H9 (cell line): ENCODE results near the gene WDR27. TPM values are rescaled to one million over a fixed set of nuclear protein-coding genes. Genes with fewer than 3 reads are reported as not detected.

Experiments
- DNase-seq: peaks from one replicate; pipeline ENCODE4 v3.0.0-alpha.2; 2017
- H2AFZ ChIP-seq: one replicate; pipeline ENCODE4 v1.6.1; 2013; ENCODE audit warnings: mild to moderate bottlenecking, low read length, control low read depth, moderate library complexity
- H2AK5ac ChIP-seq: 2 replicates; pipeline ENCODE4 v1.6.1; 2013; ENCODE audit warnings: low read length, control low read depth, mixed read lengths; ENCODE audit not compliant: insufficient read length
- H2BK120ac ChIP-seq: one replicate; pipeline ENCODE4 v1.6.1; 2013; ENCODE audit warnings: low read depth, mild to moderate bottlenecking, low read length, control low read depth, inconsistent platforms; ENCODE audit not compliant: poor library complexity, severe bottlenecking
- H2BK12ac ChIP-seq: 2 replicates; pipeline ENCODE4 v1.6.1; 2013; ENCODE audit warnings: low read length, control low read depth, mixed read lengths, low read depth; ENCODE audit not compliant: insufficient read length
- H2BK15ac ChIP-seq: 2 replicates; pipeline ENCODE4 v1.6.1; 2013; ENCODE audit warnings: low read depth, low read length, control low read depth
- H2BK20ac ChIP-seq: one replicate; pipeline ENCODE4 v1.6.1; 2013; ENCODE audit warnings: low read depth, mild to moderate bottlenecking, low read length, control low read depth, inconsistent platforms; ENCODE audit not compliant: poor library complexity, severe bottlenecking
- H2BK5ac ChIP-seq: 2 replicates; pipeline ENCODE4 v1.6.1; 2013; ENCODE audit warnings: low read length, control low read depth, mixed read lengths; ENCODE audit not compliant: insufficient read length
- H3K14ac ChIP-seq: 2 replicates; pipeline ENCODE4 v1.6.1; 2013; ENCODE audit warnings: low read length, control low read depth; ENCODE audit not compliant: insufficient read depth
- H3K18ac ChIP-seq: 2 replicates; pipeline ENCODE4 v1.6.1; 2013; ENCODE audit warnings: low read depth, mild to moderate bottlenecking, mixed read lengths, low read length, control low read depth; ENCODE audit not compliant: insufficient read length
- H3K23ac ChIP-seq: 2 replicates; pipeline ENCODE4 v1.6.1; 2013; ENCODE audit warnings: low read length, control low read depth, mixed read lengths, low read depth; ENCODE audit not compliant: insufficient read length
- H3K23me2 ChIP-seq: 2 replicates; pipeline ENCODE4 v1.6.1; 2013; ENCODE audit warnings: low read depth, mild to moderate bottlenecking, mixed read lengths, low read length, control low read depth; ENCODE audit not compliant: insufficient read length, poor library complexity, severe bottlenecking
- H3K27ac ChIP-seq: 2 replicates; pipeline ENCODE4 v1.5.1; 2013; ENCODE audit warnings: low read length, control low read depth, mixed read lengths, low read depth; ENCODE audit not compliant: insufficient read length
- H3K27me3 ChIP-seq: 2 replicates; pipeline ENCODE4 v1.6.1; 2013; ENCODE audit warnings: low read length, control low read depth, inconsistent platforms; ENCODE audit not compliant: insufficient read depth
- H3K4ac ChIP-seq: 2 replicates; pipeline ENCODE4 v1.6.1; 2013; ENCODE audit warnings: low read depth, mild to moderate bottlenecking, control low read depth, inconsistent platforms, low read length, moderate library complexity
- H3K4me1 ChIP-seq: 2 replicates; pipeline ENCODE4 v1.6.1; 2013; ENCODE audit warnings: low read length, control low read depth, inconsistent platforms; ENCODE audit not compliant: insufficient read depth
- H3K4me2 ChIP-seq: 2 replicates; pipeline ENCODE4 v1.6.1; 2013; ENCODE audit warnings: low read length, control low read depth, mixed read lengths; ENCODE audit not compliant: insufficient read length, insufficient read depth
- H3K56ac ChIP-seq: 2 replicates; pipeline ENCODE4 v1.6.1; 2013; ENCODE audit warnings: low read depth, mild to moderate bottlenecking, mixed read lengths, low read length, control low read depth; ENCODE audit not compliant: insufficient read length
- H3K79me1 ChIP-seq: 2 replicates; pipeline ENCODE4 v1.6.1; 2013; ENCODE audit warnings: low read depth, mild to moderate bottlenecking, moderate library complexity, low read length, control low read depth, inconsistent platforms; ENCODE audit not compliant: insufficient read depth, poor library complexity, severe bottlenecking
- H3K79me2 ChIP-seq: 2 replicates; pipeline ENCODE4 v1.6.1; 2013; ENCODE audit warnings: low read length, control low read depth, inconsistent platforms; ENCODE audit not compliant: insufficient read depth
- H3K9ac ChIP-seq: 2 replicates; pipeline ENCODE4 v1.6.1; 2013; ENCODE audit warnings: low read length, control low read depth, mixed read lengths; ENCODE audit not compliant: insufficient read length; ENCODE audit errors: extremely low read depth
- H3K9me3 ChIP-seq: one replicate; pipeline ENCODE4 v1.6.1; 2013; ENCODE audit warnings: low read depth, low read length, inconsistent platforms; ENCODE audit not compliant: control insufficient read depth
- H3T11ph ChIP-seq: one replicate; pipeline ENCODE4 v1.6.1; 2013; ENCODE audit warnings: mild to moderate bottlenecking, low read length, control low read depth, inconsistent platforms
- H4K20me1 ChIP-seq: one replicate; pipeline ENCODE4 v1.6.1; 2013; ENCODE audit not compliant: control insufficient read depth, insufficient read length, insufficient read depth
- H4K5ac ChIP-seq: 2 replicates; pipeline ENCODE4 v1.6.1; 2013; ENCODE audit warnings: low read depth, mild to moderate bottlenecking, mixed read lengths, low read length, control low read depth; ENCODE audit not compliant: insufficient read length
- H4K8ac ChIP-seq: replicated peaks from 2 replicates; pipeline ENCODE4 v1.6.1; 2013; ENCODE audit warnings: low read length, control low read depth, mixed read lengths, low read depth; ENCODE audit not compliant: insufficient read length
- H4K91ac ChIP-seq: 2 replicates; pipeline ENCODE4 v1.6.1; 2013; ENCODE audit warnings: low read depth, mild to moderate bottlenecking, moderate library complexity, mixed read lengths, low read length, control low read depth; ENCODE audit not compliant: insufficient read length
- H3K27ac Mint-ChIP-seq, 3 experiments: 2 replicates in 2 of 3; 3 replicates in 1 of 3; pipeline ENCODE4 v1.8.0; 2020 to 2021; ENCODE audit warnings: mixed read lengths in 3 of 3, mild to moderate bottlenecking in 1 of 3, moderate library complexity in 1 of 3
- H3K27me3 Mint-ChIP-seq: 2 replicates; pipeline ENCODE4 v1.8.0; 2021; ENCODE audit warnings: low read depth, mild to moderate bottlenecking, moderate library complexity, mixed read lengths
- H3K36me3 Mint-ChIP-seq, 3 experiments: 2 replicates in 2 of 3; 3 replicates in 1 of 3; pipeline ENCODE4 v1.8.0; 2020 to 2021; ENCODE audit warnings: low read depth in 3 of 3, mixed read lengths in 3 of 3; ENCODE audit not compliant: insufficient read depth in 1 of 3
- H3K4me1 Mint-ChIP-seq, 2 experiments: 2 replicates each; pipeline ENCODE4 v1.8.0; 2020; ENCODE audit warnings: mixed read lengths in 2 of 2
- H3K4me3 Mint-ChIP-seq, 2 experiments: 2 replicates in 1 of 2; 3 replicates in 1 of 2; pipeline ENCODE4 v1.8.0; 2020 to 2021; ENCODE audit warnings: mild to moderate bottlenecking in 2 of 2, mixed read lengths in 2 of 2, moderate library complexity in 1 of 2
- H3K9me3 Mint-ChIP-seq, 2 experiments: 2 replicates in 1 of 2; 3 replicates in 1 of 2; pipeline ENCODE4 v1.8.0; 2020; ENCODE audit warnings: mild to moderate bottlenecking in 2 of 2, mixed read lengths in 2 of 2, moderate library complexity in 1 of 2
- WGBS: extraction: QIAGEN DNeasy Blood & Tissue Kit; methylation state at CpG from one replicate; pipeline ENCODE4 v1.1.7; 2013; ENCODE audit warnings: missing lambda C conversion rate, low lambda C conversion rate, mixed read lengths; ENCODE audit not compliant: insufficient read length; ENCODE audit errors: extremely low coverage; 5-methylcytosine and 5-hydroxymethylcytosine counted together
- total RNA-seq: library from RNA; stranded (reverse); gene quantifications from 2 replicates; pipeline ENCODE4 v1.2.1, GENCODE V29; 2021
- TF ChIP-seq, protein P1 (sequence below): fragments of 200-600 bp; sonication (generic); conservative IDR thresholded peaks from 3 replicates; pipeline ENCODE4 v1.8.0; 2021; ENCODE audit warnings: antibody characterized with exemption, mild to moderate bottlenecking

Gene WDR27
- total RNA-seq, 1 experiment from 2014 or later: 48.7 TPM

DNA sequence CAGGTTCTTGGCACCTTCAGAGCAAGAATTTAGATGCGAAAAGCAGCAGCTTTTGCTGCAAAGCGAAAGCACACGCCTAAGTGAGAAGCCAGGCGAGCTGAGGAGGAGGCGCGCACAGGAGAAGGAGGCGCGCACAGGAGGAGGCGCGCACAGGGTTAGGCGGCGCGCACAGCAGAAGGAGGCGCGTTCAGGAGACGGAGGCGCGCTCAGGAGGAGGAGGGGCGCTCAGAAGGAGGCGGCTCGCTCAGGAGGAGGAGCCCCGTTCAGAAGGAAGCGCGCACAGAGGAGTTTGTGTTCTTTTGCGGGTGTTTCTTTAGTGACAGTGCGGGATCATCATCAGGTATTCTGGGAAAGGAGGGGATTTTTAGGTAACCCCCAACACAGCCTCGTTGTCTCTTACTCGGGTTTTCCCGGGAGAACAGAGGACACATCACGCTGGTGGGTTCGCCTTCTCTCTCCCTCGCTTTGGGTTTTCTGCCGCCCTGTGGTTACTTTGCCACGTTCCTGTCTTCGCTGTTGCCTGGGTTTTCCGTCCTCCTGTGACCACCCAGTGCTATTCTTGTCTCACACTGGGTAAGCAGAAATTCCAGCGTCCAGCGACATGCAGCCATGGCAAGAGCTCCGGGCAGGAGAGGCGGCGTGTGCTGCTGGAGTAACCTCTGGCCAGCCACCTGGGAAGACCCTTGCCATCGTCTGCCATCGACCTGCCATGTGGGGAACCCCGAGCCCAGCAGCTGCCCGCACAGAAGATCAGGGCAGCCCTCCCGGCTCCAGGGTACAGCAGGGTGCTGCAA is 47.0 kb downstream of the WDR27 start:
- Histone ChIP-seq H3K9me3 (peaks cover 9% of the 10 kb centered on the region), H3K27ac (no peak overlapping the region), H3T11ph (no peak overlapping the region), H3K9ac (no peak overlapping the region), H4K20me1 (no peaks in the 10 kb centered on the region), H3K27me3 (no peaks in the 10 kb centered on the region), H3K23ac (no peak overlapping the region), H3K4me1 (no peaks in the 10 kb centered on the region), H2BK12ac (no peak overlapping the region), H3K79me2 (no peaks in the 10 kb centered on the region), H3K18ac (no peak overlapping the region), H2BK120ac (no peak overlapping the region), H3K4me2 (peak overlapping the region; percentile 14), H4K91ac (no peak overlapping the region), H3K79me1 (no peaks in the 10 kb centered on the region), H2AK5ac (no peak overlapping the region), H4K8ac (no peak overlapping the region), H2BK5ac (no peak overlapping the region), H3K23me2 (peaks cover 1% of the 10 kb centered on the region), H4K5ac (no peak overlapping the region), H2BK20ac (no peak overlapping the region), H2AFZ (no peak overlapping the region), H3K4ac (no peak overlapping the region), H2BK15ac (no peak overlapping the region), H3K14ac (no peak overlapping the region), H3K56ac (no peak overlapping the region)
- Mint-ChIP-seq H3K27ac (peak overlapping the region in 1 of 3 experiments; percentile 35; a peak in 1 of 7 replicates), H3K9me3 (peaks cover 7 to 9% of the 10 kb centered on the region in 2 experiments; a peak in 2 of 5 replicates), H3K4me1 (peaks cover 6 to 7% of the 10 kb centered on the region in 2 experiments), H3K27me3 (no peaks in the 10 kb centered on the region), H3K36me3 (peaks cover 54 to 80% (median 59%) of the 10 kb centered on the region in 3 experiments), H3K4me3 (peak overlapping the region; percentile 66 to 80)
- DNase-seq: no peak
- WGBS: no CpG with 5 or more reads among the region's 46 CpGs
- TF ChIP-seq, protein P1, sequence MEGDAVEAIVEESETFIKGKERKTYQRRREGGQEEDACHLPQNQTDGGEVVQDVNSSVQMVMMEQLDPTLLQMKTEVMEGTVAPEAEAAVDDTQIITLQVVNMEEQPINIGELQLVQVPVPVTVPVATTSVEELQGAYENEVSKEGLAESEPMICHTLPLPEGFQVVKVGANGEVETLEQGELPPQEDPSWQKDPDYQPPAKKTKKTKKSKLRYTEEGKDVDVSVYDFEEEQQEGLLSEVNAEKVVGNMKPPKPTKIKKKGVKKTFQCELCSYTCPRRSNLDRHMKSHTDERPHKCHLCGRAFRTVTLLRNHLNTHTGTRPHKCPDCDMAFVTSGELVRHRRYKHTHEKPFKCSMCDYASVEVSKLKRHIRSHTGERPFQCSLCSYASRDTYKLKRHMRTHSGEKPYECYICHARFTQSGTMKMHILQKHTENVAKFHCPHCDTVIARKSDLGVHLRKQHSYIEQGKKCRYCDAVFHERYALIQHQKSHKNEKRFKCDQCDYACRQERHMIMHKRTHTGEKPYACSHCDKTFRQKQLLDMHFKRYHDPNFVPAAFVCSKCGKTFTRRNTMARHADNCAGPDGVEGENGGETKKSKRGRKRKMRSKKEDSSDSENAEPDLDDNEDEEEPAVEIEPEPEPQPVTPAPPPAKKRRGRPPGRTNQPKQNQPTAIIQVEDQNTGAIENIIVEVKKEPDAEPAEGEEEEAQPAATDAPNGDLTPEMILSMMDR: peak; percentile 37; the same call in 2 of the 3 replicates
